NB4 (cell line): ENCODE results near the gene TRMT1.

Experiments used
- DNase-seq: peaks from one replicate; pipeline ENCODE4 v3.0.0; 2010; ENCODE audit warnings: low read depth
- H3K4me3 ChIP-seq: one replicate; pipeline ENCODE4 v1.5.1; 2011; ENCODE audit warnings: mild to moderate bottlenecking, low read depth, low read length, moderate library complexity
- CTCF ChIP-seq: IDR thresholded peaks from one replicate; pipeline ENCODE4 v1.5.1; 2012; ENCODE audit warnings: low read depth, low read length
- MAX ChIP-seq: IDR thresholded peaks from 2 replicates; pipeline ENCODE4 v1.6.1; 2011; ENCODE audit warnings: low read depth, low read length
- MYC ChIP-seq: IDR thresholded peaks from 2 replicates; pipeline ENCODE4 v1.6.1; 2011; ENCODE audit warnings: low read depth, low read length
- POLR2A ChIP-seq: IDR thresholded peaks from 2 replicates; pipeline ENCODE4 v1.6.1; 2011; ENCODE audit warnings: mild to moderate bottlenecking; ENCODE audit not compliant: insufficient read length; ENCODE audit errors: extremely low read depth

The TRMT1 gene

GRCh38 chr19:13085666-13086065, 30.9 kb downstream of the TRMT1 start:
- no peak for DNase-seq

GRCh38 chr19:13083627-13084026, 32.9 kb downstream of the TRMT1 start:
- DNase-seq, result no peak
- H3K4me3 ChIP-seq, result no peak overlapping the region
- TF ChIP-seq POLR2A (no peak), MYC (no peak), MAX (no peak)

More at GRCh38 chr19:13085666-13086065, 30.9 kb downstream of the TRMT1 start:
- no peak overlapping the region for H3K4me3 ChIP-seq
- TF ChIP-seq MAX (no peak), MYC (no peak), POLR2A (no peak), CTCF (no peak)

- no peak overlapping the region for H3K4me3 ChIP-seq
- DNase-seq, result no peak
- TF ChIP-seq MYC (no peak), POLR2A (no peak), MAX (no peak), CTCF (no peak)
Observed at GRCh38 chr19:13083008-13083404, 33.5 kb downstream of the TRMT1 start.

GRCh38 chr19:13082192-13083007, 34.1 kb downstream of the TRMT1 start:
- TF ChIP-seq CTCF (peak; percentile 23), POLR2A (no peak)
- DNase-seq, result peak; percentile 30
- no peak overlapping the region for H3K4me3 ChIP-seq

- TF ChIP-seq MAX (no peak), MYC (no peak), POLR2A (no peak), CTCF (no peak)
- no peak for DNase-seq
- no peak overlapping the region for H3K4me3 ChIP-seq
Observed at GRCh38 chr19:13079542-13079986, 37.0 kb downstream of the TRMT1 start.

- no peak for DNase-seq
Observed at GRCh38 chr19:13078897-13079541, 37.5 kb downstream of the TRMT1 start.

More at GRCh38 chr19:13078897-13079541, 37.5 kb downstream of the TRMT1 start:
- TF ChIP-seq CTCF (no peak), MYC (no peak), POLR2A (no peak), MAX (no peak)
- H3K4me3 ChIP-seq, result no peak overlapping the region
